OCI-LY3 (cell line): ENCODE measurements around the gene CILP2.

ENCODE experiments used
- CTCF ChIP-seq: fragments of 200-600, 300-600 bp; sonication (generic); IDR thresholded peaks from 2 replicates; pipeline ENCODE4 v1.5.1; 2014; ENCODE audit warnings: antibody characterized with exemption, low read length, low read depth
- EZH2phosphoT487 ChIP-seq: fragments of 200-600 bp; shearing (Covaris generic); IDR thresholded peaks from 2 replicates; pipeline ENCODE4 v1.6.1; 2018; ENCODE audit warnings: antibody characterized with exemption, mixed run types, low read depth

DNA sequence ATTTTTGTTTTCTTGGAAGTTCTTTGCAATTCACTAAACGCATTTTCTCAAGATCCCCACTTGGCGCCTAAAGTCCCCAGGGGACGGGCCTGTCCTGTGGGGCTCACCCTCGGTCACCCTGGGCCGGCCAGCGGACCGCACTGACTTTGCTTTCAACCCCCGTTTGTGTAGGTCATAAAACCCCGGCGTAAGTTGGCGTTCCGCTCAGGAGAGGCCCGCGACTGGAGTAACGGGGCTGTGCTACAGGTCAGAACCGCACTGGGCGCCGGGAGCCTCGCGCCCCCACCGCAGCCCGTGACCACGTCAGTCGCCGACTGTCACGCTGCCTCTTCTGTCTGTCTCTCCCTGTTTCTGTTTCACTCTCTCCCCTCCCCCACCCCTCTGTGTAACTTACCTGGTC is 36.3 kb upstream of the CILP2 start:
- no peak for TF ChIP-seq CTCF
- no peak for TF ChIP-seq EZH2phosphoT487
